Measurements from ENCODE around the gene TRPT1. TPM values are rescaled to one million over a fixed set of nuclear protein-coding genes. Genes with fewer than 3 reads are reported as not detected.

Gene TRPT1
- total RNA-seq, 1 experiment from 2014 or later, result 37.4 TPM

- no peak for DNase-seq (ENCODE audit: low read depth)
Observed at GRCh38 chr11:64180891-64181290, 45.1 kb downstream of the TRPT1 start.

- no peak for DNase-seq (ENCODE audit: low read depth)
Observed at GRCh38 chr11:64178951-64179639, 46.9 kb downstream of the TRPT1 start.

- no peak for DNase-seq (ENCODE audit: low read depth)
Observed at GRCh38 chr11:64178203-64178602, 47.8 kb downstream of the TRPT1 start.

GRCh38 chr11:64176751-64177150, 49.2 kb downstream of the TRPT1 start:
- DNase-seq (ENCODE audit: low read depth), result no peak

Other genes starting within 250 kb of the TRPT1 start
- gene OTUB1, start 239.7 kb downstream of the TRPT1 start, total RNA-seq (2014; rRNA removed; shearing (Covaris generic)), result 80.1 and 87.9 TPM in 2 replicates
- gene FLRT1, start 190.3 kb downstream of the TRPT1 start, total RNA-seq (2014; rRNA removed; shearing (Covaris generic)), result not detected in 2 replicates
- gene MACROD1, start 60.1 kb downstream of the TRPT1 start, total RNA-seq (2014; rRNA removed; shearing (Covaris generic)), result 19.9 and 22.5 TPM in 2 replicates
- 367 and 368 TPM in 2 replicates for gene STIP1, start 40.0 kb downstream of the TRPT1 start, total RNA-seq (2014; rRNA removed; shearing (Covaris generic))
- gene FERMT3, start 19.5 kb downstream of the TRPT1 start, total RNA-seq (2014; rRNA removed; shearing (Covaris generic)), result 1.5 and 2.0 TPM in 2 replicates
- gene NUDT22, start 88 bp upstream of the TRPT1 start, total RNA-seq (2014; rRNA removed; shearing (Covaris generic)), result 61.8 and 80.6 TPM in 2 replicates
- gene DNAJC4, start 4.4 kb upstream of the TRPT1 start, total RNA-seq (2014; rRNA removed; shearing (Covaris generic)), result 2.9 and 11.1 TPM in 2 replicates
- gene VEGFB, start 8.4 kb upstream of the TRPT1 start, total RNA-seq (2014; rRNA removed; shearing (Covaris generic)), result 26.7 and 71.0 TPM in 2 replicates
- 103 and 111 TPM in 2 replicates for gene FKBP2, start 14.9 kb upstream of the TRPT1 start, total RNA-seq (2014; rRNA removed; shearing (Covaris generic))
- 614 and 695 TPM in 2 replicates for gene PPP1R14B, start 20.8 kb upstream of the TRPT1 start, total RNA-seq (2014; rRNA removed; shearing (Covaris generic))
- 50.6 and 57.4 TPM in 2 replicates for gene PLCB3, start 25.3 kb upstream of the TRPT1 start, total RNA-seq (2014; rRNA removed; shearing (Covaris generic))
- 129 and 138 TPM in 2 replicates for gene BAD, start 58.5 kb upstream of the TRPT1 start, total RNA-seq (2014; rRNA removed; shearing (Covaris generic))
- 26.8 and 36.7 TPM in 2 replicates for gene GPR137, start 59.7 kb upstream of the TRPT1 start, total RNA-seq (2014; rRNA removed; shearing (Covaris generic))
- gene KCNK4, start 65.1 kb upstream of the TRPT1 start, total RNA-seq (2014; rRNA removed; shearing (Covaris generic)), result not detected in 2 replicates
- 1.0 and 1.2 TPM in 2 replicates for gene CATSPERZ, start 74.2 kb upstream of the TRPT1 start, total RNA-seq (2014; rRNA removed; shearing (Covaris generic))
- gene ESRRA, start 79.3 kb upstream of the TRPT1 start, total RNA-seq (2014; rRNA removed; shearing (Covaris generic)), result 74.5 and 77.5 TPM in 2 replicates
- 471 and 628 TPM in 2 replicates for gene TRMT112, start 91.4 kb upstream of the TRPT1 start, total RNA-seq (2014; rRNA removed; shearing (Covaris generic))
- 274 and 324 TPM in 2 replicates for gene PRDX5, start 91.9 kb upstream of the TRPT1 start, total RNA-seq (2014; rRNA removed; shearing (Covaris generic))
- gene CCDC88B, start 114.0 kb upstream of the TRPT1 start, total RNA-seq (2014; rRNA removed; shearing (Covaris generic)), result 4.9 and 7.1 TPM in 2 replicates
- 86.9 and 95.7 TPM in 2 replicates for gene RPS6KA4, start 133.0 kb upstream of the TRPT1 start, total RNA-seq (2014; rRNA removed; shearing (Covaris generic))

Data from HT1080 (cell line).